Keratinocyte (primary cell): ENCODE results near the gene TSPAN18. TPM values are rescaled to one million over a fixed set of nuclear protein-coding genes. Genes with fewer than 3 reads are reported as not detected.

Source experiments
- DNase-seq: peaks from one replicate; pipeline ENCODE4 v3.0.0-alpha.2; 2011; ENCODE audit warnings: low read depth, missing footprints, low spot score
- FAIRE-seq: peaks from 2 replicates; lab custom pipeline; 2011; peaks lifted over from hg19 to GRCh38; lab: Jason Lieb, UNC
- H2AFZ ChIP-seq: 2 replicates; pipeline ENCODE4 v1.6.0; 2012; ENCODE audit warnings: low read length, control low read depth, inconsistent platforms; ENCODE audit not compliant: control insufficient read depth
- H3K27ac ChIP-seq: 2 replicates; pipeline ENCODE4 v1.5.1; 2011; ENCODE audit warnings: low read length; ENCODE audit not compliant: control insufficient read depth, insufficient read depth
- H3K27me3 ChIP-seq: 3 replicates; pipeline ENCODE4 v1.6.0; 2011; ENCODE audit warnings: low read length; ENCODE audit not compliant: control insufficient read depth, insufficient read depth; ENCODE audit errors: extremely low read depth
- H3K36me3 ChIP-seq, 2 experiments: 2 replicates in 1 of 2; 3 replicates in 1 of 2; pipeline ENCODE4 v1.5.1; 2011; ENCODE audit warnings: low read length in 2 of 2, mild to moderate bottlenecking in 1 of 2; ENCODE audit not compliant: control insufficient read depth in 2 of 2, insufficient read depth in 2 of 2; ENCODE audit errors: extremely low read depth in 1 of 2
- H3K4me1 ChIP-seq: 3 replicates; pipeline ENCODE4 v1.5.1; 2011; ENCODE audit warnings: low read length; ENCODE audit not compliant: control insufficient read depth, insufficient read depth; ENCODE audit errors: extremely low read depth
- H3K4me2 ChIP-seq: 3 replicates; pipeline ENCODE4 v1.6.0; 2011; ENCODE audit warnings: low read depth, low read length; ENCODE audit not compliant: control insufficient read depth, insufficient read depth; ENCODE audit errors: extremely low read depth
- H3K4me3 ChIP-seq, 3 experiments: fragments of 200-600 bp in 1 of 3; sonication (generic) in 1 of 3; 2 replicates in 2 of 3; 3 replicates in 1 of 3; pipeline ENCODE4 v1.5.1; 2011 to 2016; ENCODE audit warnings: low read length in 3 of 3, mild to moderate bottlenecking in 3 of 3, control low read depth in 2 of 3, inconsistent platforms in 1 of 3, low read depth in 1 of 3, mixed read lengths in 1 of 3, mixed run types in 1 of 3, moderate library complexity in 1 of 3; ENCODE audit not compliant: control insufficient read depth in 2 of 3, insufficient read depth in 2 of 3; ENCODE audit errors: extremely low read depth in 1 of 3
- H3K79me2 ChIP-seq: 2 replicates; pipeline ENCODE4 v1.6.0; 2012; ENCODE audit warnings: low read length; ENCODE audit not compliant: control insufficient read depth, insufficient read depth
- H3K9ac ChIP-seq: 3 replicates; pipeline ENCODE4 v1.6.0; 2011; ENCODE audit warnings: low read length; ENCODE audit not compliant: control insufficient read depth, insufficient read depth; ENCODE audit errors: extremely low read depth
- H3K9me1 ChIP-seq: 3 replicates; pipeline ENCODE4 v1.6.0; 2011; ENCODE audit warnings: low read length; ENCODE audit not compliant: control insufficient read depth, insufficient read depth; ENCODE audit errors: extremely low read depth
- H3K9me3 ChIP-seq: 2 replicates; pipeline ENCODE4 v1.5.1; 2012; ENCODE audit warnings: low read depth, low read length; ENCODE audit not compliant: control insufficient read depth
- H4K20me1 ChIP-seq: 3 replicates; pipeline ENCODE4 v1.6.0; 2011; ENCODE audit warnings: low read length; ENCODE audit not compliant: control insufficient read depth, insufficient read depth; ENCODE audit errors: extremely low read depth
- EZH2 ChIP-seq: IDR thresholded peaks from one replicate; pipeline ENCODE4 v1.6.1; 2012; ENCODE audit warnings: inconsistent platforms, mild to moderate bottlenecking, low read length, moderate library complexity
- dilution Hi-C: fragments of 300-500 bp; cut with MboI; formaldehyde crosslinking; loops from one replicate; pipeline ENCODE4 v1.7.0; 2020; ENCODE audit warnings: low sequenced_read_pairs; ENCODE audit not compliant: extremely low pct_ligation_motif_present
- polyA plus RNA-seq, 5 experiments: library from polyadenylated mRNA; depleted of rRNA in 3 of 5; stranded (reverse) in 3 of 5; stranded (forward) in 1 of 5; unstranded in 1 of 5; fragments of >200 nt; gene quantifications; 1 replicate in 1 of 5; 2 replicates in 3 of 5; 3 replicates in 1 of 5; pipeline versions ENCODE4 v1.2.1 to v1.2.3, GENCODE V29; 2011 to 2012; ENCODE audit warnings: missing spikeins in 2 of 5, low read depth in 1 of 5, low replicate concordance in 1 of 5
- TF ChIP-seq, protein P1 (sequence below), 3 experiments: IDR thresholded peaks in 1 of 3; conservative IDR thresholded peaks in 1 of 3; optimal IDR thresholded peaks in 1 of 3; 2 replicates in 2 of 3; 3 replicates in 1 of 3; pipeline versions ENCODE3 to v1.5.1; 2011; ENCODE audit warnings: low read length in 3 of 3, mild to moderate bottlenecking in 3 of 3, moderate library complexity in 2 of 3, control low read depth in 1 of 3, inconsistent platforms in 1 of 3; ENCODE audit not compliant: insufficient read depth in 2 of 3; ENCODE audit errors: extremely low read depth in 1 of 3

Gene TSPAN18
- polyA plus RNA-seq, 1 donor (not counting 4 experiments of a cell fraction or from before 2014, with no cell fraction given), result not detected

DNA sequence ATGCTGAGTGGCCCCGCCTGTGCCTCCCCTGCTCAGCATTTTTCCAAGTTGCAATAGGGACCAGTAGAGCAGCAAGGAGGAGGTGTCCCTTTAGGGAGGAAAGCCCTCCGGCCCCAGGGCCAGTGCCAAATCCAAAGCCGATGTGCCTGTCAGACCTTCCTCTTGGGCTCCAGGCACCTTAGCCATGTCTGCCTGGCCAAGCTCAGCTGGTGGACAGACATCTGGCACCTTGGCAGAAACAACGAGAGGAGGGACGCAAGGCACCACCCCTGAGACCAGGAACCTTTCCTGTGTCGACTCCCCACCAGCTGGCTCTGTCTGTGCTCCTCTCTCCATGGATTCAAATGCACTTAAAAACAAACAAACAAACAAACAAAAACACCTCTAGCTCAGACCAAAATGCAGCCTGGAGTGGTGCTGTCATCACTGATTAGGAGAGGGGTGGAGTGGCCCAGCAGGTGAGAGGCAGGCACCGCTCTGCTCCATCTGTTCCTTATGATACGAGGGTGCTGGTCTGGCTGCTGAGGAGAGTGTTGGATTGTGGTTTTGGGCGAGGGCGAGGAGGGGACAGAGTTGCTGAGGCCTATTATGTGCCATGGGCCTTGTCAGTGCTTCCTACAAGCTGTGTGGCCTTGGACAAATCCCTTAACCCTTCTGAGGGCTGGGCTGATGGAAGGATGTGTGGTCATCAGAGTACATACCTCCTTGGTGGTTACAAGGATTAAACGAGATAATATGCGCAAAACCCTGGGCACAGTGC, 177.7 kb downstream of the TSPAN18 start:
- no peak for TF ChIP-seq EZH2
- TF ChIP-seq, protein P1, sequence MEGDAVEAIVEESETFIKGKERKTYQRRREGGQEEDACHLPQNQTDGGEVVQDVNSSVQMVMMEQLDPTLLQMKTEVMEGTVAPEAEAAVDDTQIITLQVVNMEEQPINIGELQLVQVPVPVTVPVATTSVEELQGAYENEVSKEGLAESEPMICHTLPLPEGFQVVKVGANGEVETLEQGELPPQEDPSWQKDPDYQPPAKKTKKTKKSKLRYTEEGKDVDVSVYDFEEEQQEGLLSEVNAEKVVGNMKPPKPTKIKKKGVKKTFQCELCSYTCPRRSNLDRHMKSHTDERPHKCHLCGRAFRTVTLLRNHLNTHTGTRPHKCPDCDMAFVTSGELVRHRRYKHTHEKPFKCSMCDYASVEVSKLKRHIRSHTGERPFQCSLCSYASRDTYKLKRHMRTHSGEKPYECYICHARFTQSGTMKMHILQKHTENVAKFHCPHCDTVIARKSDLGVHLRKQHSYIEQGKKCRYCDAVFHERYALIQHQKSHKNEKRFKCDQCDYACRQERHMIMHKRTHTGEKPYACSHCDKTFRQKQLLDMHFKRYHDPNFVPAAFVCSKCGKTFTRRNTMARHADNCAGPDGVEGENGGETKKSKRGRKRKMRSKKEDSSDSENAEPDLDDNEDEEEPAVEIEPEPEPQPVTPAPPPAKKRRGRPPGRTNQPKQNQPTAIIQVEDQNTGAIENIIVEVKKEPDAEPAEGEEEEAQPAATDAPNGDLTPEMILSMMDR (optimal IDR thresholded peaks at IDR 0.05 in 1 of 3, IDR thresholded peaks at IDR 0.05 in 1 of 3, conservative IDR thresholded peaks at IDR 0.05 in 1 of 3; ENCODE audit: extremely low read depth in 1 of 3, insufficient read depth in 2 of 3, low read length in 3 of 3), result no peak
- Histone ChIP-seq H3K36me3 (no peaks in the 10 kb centered on the region), H3K79me2 (no peaks in the 10 kb centered on the region), H3K27ac (no peak overlapping the region), H3K4me3 (no peak overlapping the region), H3K9me3 (no peaks in the 10 kb centered on the region), H3K9me1 (no peaks in the 10 kb centered on the region), H2AFZ (no peak overlapping the region), H4K20me1 (no peaks in the 10 kb centered on the region), H3K9ac (no peak overlapping the region), H3K4me2 (no peak overlapping the region), H3K4me1 (no peaks in the 10 kb centered on the region), H3K27me3 (peaks cover 14% of the 10 kb centered on the region)
- FAIRE-seq (no peak), DNase-seq (no peak)
- dilution Hi-C loops, result no loop called here

DNA sequence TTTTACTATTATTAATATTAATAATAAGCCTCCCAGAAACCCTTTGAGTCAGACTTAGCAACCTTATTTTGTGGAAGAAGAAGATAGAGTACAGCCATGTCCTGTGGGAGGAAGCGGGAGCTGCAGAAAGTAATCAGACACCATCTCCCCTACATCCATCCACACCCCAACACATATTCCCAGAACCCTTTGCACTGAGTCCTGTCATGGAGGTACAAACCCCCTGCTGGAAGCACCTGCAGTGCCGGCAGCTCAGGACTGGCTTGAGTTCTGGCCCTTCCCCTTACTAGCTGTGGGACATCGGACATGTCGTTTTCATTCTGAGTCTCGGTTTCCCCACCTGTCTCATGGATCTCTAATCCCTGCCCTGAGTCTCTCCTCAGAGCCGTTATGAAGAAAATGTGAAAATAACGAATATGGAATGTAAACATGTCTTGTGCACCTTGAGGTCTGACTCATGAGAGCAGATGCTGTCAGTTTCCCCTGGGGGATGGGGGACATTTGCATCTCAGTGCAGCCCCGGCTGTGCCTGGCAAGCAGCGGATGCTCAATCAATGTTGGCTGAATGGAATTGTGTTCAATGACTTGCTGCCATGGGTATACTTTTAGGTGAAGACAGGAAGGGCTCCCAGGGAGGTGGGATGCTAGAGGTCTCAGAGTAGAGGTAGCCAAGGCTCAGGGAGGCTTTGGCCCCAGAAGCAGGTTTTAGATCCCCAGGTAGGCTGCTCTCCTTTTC, 178.5 kb downstream of the TSPAN18 start:
- H3K4me1 ChIP-seq, result no peaks in the 10 kb centered on the region
- no peak overlapping the region for H3K9ac ChIP-seq
- TF ChIP-seq, protein P1 (optimal IDR thresholded peaks at IDR 0.05 in 1 of 3, IDR thresholded peaks at IDR 0.05 in 1 of 3, conservative IDR thresholded peaks at IDR 0.05 in 1 of 3; ENCODE audit: extremely low read depth in 1 of 3, insufficient read depth in 2 of 3, low read length in 3 of 3), result no peak
- no peak for TF ChIP-seq EZH2
- no peak overlapping the region for H2AFZ ChIP-seq
- DNase-seq, result no peak
- H3K27me3 ChIP-seq, result peaks cover 10% of the 10 kb centered on the region
- dilution Hi-C loops, result no loop called here
- no peaks in the 10 kb centered on the region for H4K20me1 ChIP-seq
- no peaks in the 10 kb centered on the region for H3K36me3 ChIP-seq
- H3K9me1 ChIP-seq, result no peaks in the 10 kb centered on the region
- no peaks in the 10 kb centered on the region for H3K79me2 ChIP-seq
- H3K4me3 ChIP-seq, result no peak overlapping the region
- no peak overlapping the region for H3K4me2 ChIP-seq
- no peak overlapping the region for H3K27ac ChIP-seq
- no peak for FAIRE-seq
- H3K9me3 ChIP-seq, result no peaks in the 10 kb centered on the region
